ENCODE data around the gene SH3PXD2A. TPM values are rescaled to one million over a fixed set of nuclear protein-coding genes. Genes with fewer than 3 reads are reported as not detected.

Gene SH3PXD2A
- total RNA-seq, 1 experiment from 2014 or later = 0.07 TPM

GRCh38 chr10:103714232-103714891, 141.0 kb downstream of the SH3PXD2A start:
- DNase-seq = no peak
- no peak overlapping the region for H3K27ac ChIP-seq (ENCODE audit: low read length)
- H3K36me3 ChIP-seq (ENCODE audit: insufficient read depth, low read length) = no peaks in the 10 kb centered on the region
- no peaks in the 10 kb centered on the region for H3K9me2 ChIP-seq (replicated peaks; ENCODE audit: insufficient read depth, low read length)
- no peaks in the 10 kb centered on the region for H3K9me3 ChIP-seq (ENCODE audit: low read length)
- no peak overlapping the region for H2AFZ ChIP-seq (ENCODE audit: low read length)
- no peak overlapping the region for H3K9ac ChIP-seq (ENCODE audit: low read length)
- H3K27me3 ChIP-seq (ENCODE audit: low read length) = no peaks in the 10 kb centered on the region
- H4K20me1 ChIP-seq (ENCODE audit: insufficient read depth, low read depth, low read length) = no peaks in the 10 kb centered on the region
- no peaks in the 10 kb centered on the region for H3K79me2 ChIP-seq (ENCODE audit: low read length)
- H3K4me1 ChIP-seq (ENCODE audit: low read length) = no peaks in the 10 kb centered on the region
- no peak overlapping the region for H3K4me2 ChIP-seq (ENCODE audit: low read depth, low read length, poor library complexity, severe bottlenecking)
- no peak overlapping the region for H3K4me3 ChIP-seq (ENCODE audit: low read length)

- Histone ChIP-seq H4K20me1 (ENCODE audit: insufficient read depth, low read depth, low read length) (no peaks in the 10 kb centered on the region), H3K9me3 (ENCODE audit: low read length) (no peaks in the 10 kb centered on the region), H3K4me1 (ENCODE audit: low read length) (no peaks in the 10 kb centered on the region), H3K9me2 (replicated peaks; ENCODE audit: insufficient read depth, low read length) (no peaks in the 10 kb centered on the region), H2AFZ (ENCODE audit: low read length) (no peak overlapping the region), H3K9ac (ENCODE audit: low read length) (no peak overlapping the region), H3K4me2 (ENCODE audit: low read depth, low read length, poor library complexity, severe bottlenecking) (no peak overlapping the region), H3K27me3 (ENCODE audit: low read length) (no peaks in the 10 kb centered on the region), H3K4me3 (ENCODE audit: low read length) (no peak overlapping the region), H3K27ac (ENCODE audit: low read length) (no peak overlapping the region), H3K79me2 (ENCODE audit: low read length) (no peaks in the 10 kb centered on the region), H3K36me3 (ENCODE audit: insufficient read depth, low read length) (no peaks in the 10 kb centered on the region)
- no peak for DNase-seq
Observed at GRCh38 chr10:103713676-103714075, 141.7 kb downstream of the SH3PXD2A start.

- no peaks in the 10 kb centered on the region for H3K36me3 ChIP-seq (ENCODE audit: insufficient read depth, low read length)
- no peaks in the 10 kb centered on the region for H3K9me2 ChIP-seq (replicated peaks; ENCODE audit: insufficient read depth, low read length)
- H3K27me3 ChIP-seq (ENCODE audit: low read length) = no peaks in the 10 kb centered on the region
- H3K4me2 ChIP-seq (ENCODE audit: low read depth, low read length, poor library complexity, severe bottlenecking) = no peak overlapping the region
- H2AFZ ChIP-seq (ENCODE audit: low read length) = no peak overlapping the region
- H3K9ac ChIP-seq (ENCODE audit: low read length) = no peak overlapping the region
- H3K27ac ChIP-seq (ENCODE audit: low read length) = no peak overlapping the region
- H3K9me3 ChIP-seq (ENCODE audit: low read length) = no peaks in the 10 kb centered on the region
- H3K79me2 ChIP-seq (ENCODE audit: low read length) = no peaks in the 10 kb centered on the region
- H3K4me1 ChIP-seq (ENCODE audit: low read length) = no peaks in the 10 kb centered on the region
- no peak overlapping the region for H3K4me3 ChIP-seq (ENCODE audit: low read length)
- DNase-seq = peak; percentile 92
- H4K20me1 ChIP-seq (ENCODE audit: insufficient read depth, low read depth, low read length) = no peaks in the 10 kb centered on the region
Observed at GRCh38 chr10:103712898-103713498, 142.4 kb downstream of the SH3PXD2A start.

GRCh38 chr10:103712146-103712545, 143.2 kb downstream of the SH3PXD2A start:
- Histone ChIP-seq H3K36me3 (ENCODE audit: insufficient read depth, low read length) (no peaks in the 10 kb centered on the region), H3K9me3 (ENCODE audit: low read length) (no peaks in the 10 kb centered on the region), H3K27me3 (ENCODE audit: low read length) (no peaks in the 10 kb centered on the region), H3K4me2 (ENCODE audit: low read depth, low read length, poor library complexity, severe bottlenecking) (no peak overlapping the region), H3K9ac (ENCODE audit: low read length) (no peak overlapping the region), H3K27ac (ENCODE audit: low read length) (no peak overlapping the region), H3K9me2 (replicated peaks; ENCODE audit: insufficient read depth, low read length) (no peaks in the 10 kb centered on the region), H3K4me3 (ENCODE audit: low read length) (no peak overlapping the region), H4K20me1 (ENCODE audit: insufficient read depth, low read depth, low read length) (no peaks in the 10 kb centered on the region), H2AFZ (ENCODE audit: low read length) (no peak overlapping the region), H3K79me2 (ENCODE audit: low read length) (no peaks in the 10 kb centered on the region), H3K4me1 (ENCODE audit: low read length) (no peaks in the 10 kb centered on the region)
- DNase-seq = no peak

GRCh38 chr10:103711351-103711994, 143.9 kb downstream of the SH3PXD2A start:
- Histone ChIP-seq H3K4me1 (ENCODE audit: low read length) (no peaks in the 10 kb centered on the region), H3K4me3 (ENCODE audit: low read length) (no peak overlapping the region), H3K27me3 (ENCODE audit: low read length) (no peaks in the 10 kb centered on the region), H4K20me1 (ENCODE audit: insufficient read depth, low read depth, low read length) (no peaks in the 10 kb centered on the region), H3K27ac (ENCODE audit: low read length) (no peak overlapping the region), H3K36me3 (ENCODE audit: insufficient read depth, low read length) (no peaks in the 10 kb centered on the region), H2AFZ (ENCODE audit: low read length) (no peak overlapping the region), H3K9ac (ENCODE audit: low read length) (no peak overlapping the region), H3K9me3 (ENCODE audit: low read length) (no peaks in the 10 kb centered on the region), H3K9me2 (replicated peaks; ENCODE audit: insufficient read depth, low read length) (no peaks in the 10 kb centered on the region), H3K4me2 (ENCODE audit: low read depth, low read length, poor library complexity, severe bottlenecking) (no peak overlapping the region), H3K79me2 (ENCODE audit: low read length) (no peaks in the 10 kb centered on the region)
- DNase-seq = no peak

- DNase-seq = no peak
- H3K9ac ChIP-seq (ENCODE audit: low read length) = no peak overlapping the region
- H3K4me1 ChIP-seq (ENCODE audit: low read length) = no peaks in the 10 kb centered on the region
- no peak overlapping the region for H3K27ac ChIP-seq (ENCODE audit: low read length)
- no peak overlapping the region for H3K4me3 ChIP-seq (ENCODE audit: low read length)
- H3K36me3 ChIP-seq (ENCODE audit: insufficient read depth, low read length) = no peaks in the 10 kb centered on the region
- H3K27me3 ChIP-seq (ENCODE audit: low read length) = no peaks in the 10 kb centered on the region
- H2AFZ ChIP-seq (ENCODE audit: low read length) = no peak overlapping the region
- H4K20me1 ChIP-seq (ENCODE audit: insufficient read depth, low read depth, low read length) = no peaks in the 10 kb centered on the region
- no peaks in the 10 kb centered on the region for H3K79me2 ChIP-seq (ENCODE audit: low read length)
- H3K9me3 ChIP-seq (ENCODE audit: low read length) = no peaks in the 10 kb centered on the region
- no peak overlapping the region for H3K4me2 ChIP-seq (ENCODE audit: low read depth, low read length, poor library complexity, severe bottlenecking)
- H3K9me2 ChIP-seq (replicated peaks; ENCODE audit: insufficient read depth, low read length) = no peaks in the 10 kb centered on the region
Observed at GRCh38 chr10:103710490-103710889, 144.9 kb downstream of the SH3PXD2A start.

- Histone ChIP-seq H3K4me2 (ENCODE audit: low read depth, low read length, poor library complexity, severe bottlenecking) (no peak overlapping the region), H3K4me1 (ENCODE audit: low read length) (no peaks in the 10 kb centered on the region), H3K36me3 (ENCODE audit: insufficient read depth, low read length) (no peaks in the 10 kb centered on the region), H3K9ac (ENCODE audit: low read length) (no peak overlapping the region), H3K9me2 (replicated peaks; ENCODE audit: insufficient read depth, low read length) (no peaks in the 10 kb centered on the region), H3K9me3 (ENCODE audit: low read length) (no peaks in the 10 kb centered on the region), H4K20me1 (ENCODE audit: insufficient read depth, low read depth, low read length) (no peaks in the 10 kb centered on the region), H3K27ac (ENCODE audit: low read length) (no peak overlapping the region), H3K79me2 (ENCODE audit: low read length) (no peaks in the 10 kb centered on the region), H2AFZ (ENCODE audit: low read length) (no peak overlapping the region), H3K27me3 (ENCODE audit: low read length) (no peaks in the 10 kb centered on the region), H3K4me3 (ENCODE audit: low read length) (no peak overlapping the region)
- DNase-seq = no peak
Observed at GRCh38 chr10:103709341-103709920, 145.9 kb downstream of the SH3PXD2A start.

GRCh38 chr10:103708627-103709288, 146.6 kb downstream of the SH3PXD2A start:
- Histone ChIP-seq H3K9me2 (replicated peaks; ENCODE audit: insufficient read depth, low read length) (no peaks in the 10 kb centered on the region), H3K4me2 (ENCODE audit: low read depth, low read length, poor library complexity, severe bottlenecking) (no peak overlapping the region), H3K27me3 (ENCODE audit: low read length) (no peaks in the 10 kb centered on the region), H3K79me2 (ENCODE audit: low read length) (no peaks in the 10 kb centered on the region), H3K4me3 (ENCODE audit: low read length) (no peak overlapping the region), H3K27ac (ENCODE audit: low read length) (no peak overlapping the region), H3K9me3 (ENCODE audit: low read length) (no peaks in the 10 kb centered on the region), H2AFZ (ENCODE audit: low read length) (no peak overlapping the region), H3K36me3 (ENCODE audit: insufficient read depth, low read length) (no peaks in the 10 kb centered on the region), H4K20me1 (ENCODE audit: insufficient read depth, low read depth, low read length) (no peaks in the 10 kb centered on the region), H3K4me1 (ENCODE audit: low read length) (no peaks in the 10 kb centered on the region), H3K9ac (ENCODE audit: low read length) (no peak overlapping the region)
- no peak for DNase-seq

Data from Karpas-422 (cell line).